ENCODE measurements around the gene DUS1L.

DNA sequence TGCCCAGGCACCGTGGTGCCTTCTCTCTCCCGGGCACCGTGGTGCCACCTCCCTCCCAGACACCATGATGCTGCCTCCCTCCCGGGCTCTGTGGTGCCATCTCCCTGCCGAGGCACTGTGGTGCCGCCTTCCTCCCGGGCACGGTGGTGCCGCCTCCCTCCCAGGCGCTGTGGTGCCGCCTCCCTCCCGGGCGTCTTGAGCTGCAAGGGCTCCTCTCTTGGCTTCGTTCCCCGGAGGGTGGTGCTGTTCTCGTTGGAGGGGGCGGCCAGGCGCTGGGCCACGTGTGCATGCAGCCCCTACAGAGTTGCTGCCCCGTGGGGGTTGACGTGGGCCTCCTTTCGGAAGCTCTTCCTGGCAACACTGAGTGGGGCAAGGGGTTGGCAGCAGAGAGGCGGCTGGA lies 51.2 kb downstream of the DUS1L start:
- no peak for TF ChIP-seq GATA3 (IDR thresholded peaks at IDR 0.05; ENCODE audit: low read depth, low read length)
- TF ChIP-seq GATA2 (IDR thresholded peaks at IDR 0.05; ENCODE audit: low read depth, low read length), result no peak

Data from SH-SY5Y (cell line).